Measurements from ENCODE around the gene LEPROT.
A peak's percentile ranks its signal among the peaks of the same experiment; 100 is the strongest.

LEPROT gene

GRCh38 chr1:65419681-65420589 lies 533 bp upstream of the LEPROT start:
- Histone ChIP-seq H3K4me3 (ENCODE audit: control insufficient read depth in 1 of 7, extremely low read depth in 1 of 7, insufficient read depth in 4 of 7, low read depth in 2 of 7, low read length in 6 of 7) (peak overlapping the region; percentile 48 to 93 (median 82)), H3K27me3 (replicated peaks in 2 of 5; ENCODE audit: control insufficient read depth in 4 of 5, insufficient read depth in 5 of 5, low read length in 4 of 5) (no peaks in the 10 kb centered on the region), H3K36me3 (ENCODE audit: control insufficient read depth in 4 of 4, insufficient read depth in 4 of 4, low read length in 3 of 4) (peaks cover under 1 to 4% (median 2%) of the 10 kb centered on the region in 4 experiments), H3K27ac (ENCODE audit: insufficient read depth in 1 of 2, low read depth in 1 of 2, low read length in 2 of 2, poor library complexity in 1 of 2, severe bottlenecking in 2 of 2) (peak overlapping the region; percentile 57 to 97), H3K9me3 (ENCODE audit: control extremely low read depth in 1 of 5, control insufficient read depth in 4 of 5, insufficient read depth in 2 of 5, low read depth in 1 of 5, low read length in 4 of 5) (no peaks in the 10 kb centered on the region), H3K4me1 (ENCODE audit: control extremely low read depth in 1 of 4, control insufficient read depth in 4 of 4, insufficient read depth in 4 of 4, low read length in 3 of 4) (peaks cover 9 to 44% (median 27%) of the 10 kb centered on the region in 4 experiments)
- POLR2A ChIA-PET: interaction anchor here (0.7 kb wide), 1 partner anchor 1025 kb away, joined by 3 read pairs; no protein-coding TSS in a partner anchor
- WGBS (ENCODE audit: insufficient coverage): under 1% methylated on average over 33 of the region's 52 CpGs
- CTCF ChIA-PET: interaction anchor here (0.6 to 2.3 kb wide), 9 partner anchors 8 to 268 kb away, joined by 3 to 10 read pairs (median 3); no protein-coding TSS in a partner anchor
- peak; percentile 97 to 99 (median 98) for DNase-seq

- POLR2A ChIA-PET: no interaction called here
- 0% methylated on average over 3 of the region's 13 CpGs for WGBS (ENCODE audit: insufficient coverage)
- peaks cover 9 to 55% (median 30%) of the 10 kb centered on the region in 4 experiments for H3K4me1 ChIP-seq (ENCODE audit: control extremely low read depth in 1 of 4, control insufficient read depth in 4 of 4, insufficient read depth in 4 of 4, low read length in 3 of 4)
- peak; percentile 66 to 87 (median 78) for DNase-seq
- H3K27me3 ChIP-seq (replicated peaks in 2 of 5; ENCODE audit: control insufficient read depth in 4 of 5, insufficient read depth in 5 of 5, low read length in 4 of 5): no peaks in the 10 kb centered on the region
- peak overlapping the region; percentile 97 for H3K27ac ChIP-seq (ENCODE audit: insufficient read depth in 1 of 2, low read depth in 1 of 2, low read length in 2 of 2, poor library complexity in 1 of 2, severe bottlenecking in 2 of 2)
- CTCF ChIA-PET: no interaction called here
- H3K36me3 ChIP-seq (ENCODE audit: control insufficient read depth in 4 of 4, insufficient read depth in 4 of 4, low read length in 3 of 4): peaks cover 6 to 19% (median 13%) of the 10 kb centered on the region in 4 experiments
- H3K4me3 ChIP-seq (ENCODE audit: control insufficient read depth in 1 of 7, extremely low read depth in 1 of 7, insufficient read depth in 4 of 7, low read depth in 2 of 7, low read length in 6 of 7): peak overlapping the region in 6 of 7 experiments; percentile 70 to 93 (median 92)
- no peaks in the 10 kb centered on the region for H3K9me3 ChIP-seq (ENCODE audit: control extremely low read depth in 1 of 5, control insufficient read depth in 4 of 5, insufficient read depth in 2 of 5, low read depth in 1 of 5, low read length in 4 of 5)
These were observed 1.0 kb downstream of the LEPROT start for GRCh38 chr1:65421351-65422025.

- Histone ChIP-seq H3K9me3 (ENCODE audit: control extremely low read depth in 1 of 5, control insufficient read depth in 4 of 5, insufficient read depth in 2 of 5, low read depth in 1 of 5, low read length in 4 of 5) (no peaks in the 10 kb centered on the region), H3K27ac (ENCODE audit: insufficient read depth in 1 of 2, low read depth in 1 of 2, low read length in 2 of 2, poor library complexity in 1 of 2, severe bottlenecking in 2 of 2) (peak overlapping the region; percentile 97), H3K4me1 (ENCODE audit: control extremely low read depth in 1 of 4, control insufficient read depth in 4 of 4, insufficient read depth in 4 of 4, low read length in 3 of 4) (peaks cover 9 to 55% (median 30%) of the 10 kb centered on the region in 4 experiments), H3K36me3 (ENCODE audit: control insufficient read depth in 4 of 4, insufficient read depth in 4 of 4, low read length in 3 of 4) (peaks cover 7 to 28% (median 16%) of the 10 kb centered on the region in 4 experiments), H3K4me3 (ENCODE audit: control insufficient read depth in 1 of 7, extremely low read depth in 1 of 7, insufficient read depth in 4 of 7, low read depth in 2 of 7, low read length in 6 of 7) (peak overlapping the region in 6 of 7 experiments; percentile 70 to 93 (median 92)), H3K27me3 (replicated peaks in 2 of 5; ENCODE audit: control insufficient read depth in 4 of 5, insufficient read depth in 5 of 5, low read length in 4 of 5) (no peaks in the 10 kb centered on the region)
- ChIA-PET POLR2A (interaction anchor here (0.8 kb wide), 1 partner anchor 8 kb away, joined by 3 read pairs; no protein-coding TSS in a partner anchor), CTCF (interaction anchor here (1.1 kb wide), 1 partner anchor 9 kb away, joined by 3 read pairs; no protein-coding TSS in a partner anchor)
- WGBS (ENCODE audit: insufficient coverage): 71% methylated on average over 7 of the region's 12 CpGs
- DNase-seq: peak in 1 of 3 donors; percentile 24
These were observed 2.1 kb downstream of the LEPROT start for GRCh38 chr1:65422241-65423203.

GRCh38 chr1:65423884-65424572 lies 3.6 kb downstream of the LEPROT start:
- Histone ChIP-seq H3K4me1 (ENCODE audit: control extremely low read depth in 1 of 4, control insufficient read depth in 4 of 4, insufficient read depth in 4 of 4, low read length in 3 of 4) (peaks cover 9 to 58% (median 33%) of the 10 kb centered on the region in 4 experiments), H3K4me3 (ENCODE audit: control insufficient read depth in 1 of 7, extremely low read depth in 1 of 7, insufficient read depth in 4 of 7, low read depth in 2 of 7, low read length in 6 of 7) (peak overlapping the region in 2 of 7 experiments; percentile 70 to 93), H3K36me3 (ENCODE audit: control insufficient read depth in 4 of 4, insufficient read depth in 4 of 4, low read length in 3 of 4) (peaks cover 11 to 40% (median 22%) of the 10 kb centered on the region in 4 experiments), H3K9me3 (ENCODE audit: control extremely low read depth in 1 of 5, control insufficient read depth in 4 of 5, insufficient read depth in 2 of 5, low read depth in 1 of 5, low read length in 4 of 5) (no peaks in the 10 kb centered on the region), H3K27ac (ENCODE audit: insufficient read depth in 1 of 2, low read depth in 1 of 2, low read length in 2 of 2, poor library complexity in 1 of 2, severe bottlenecking in 2 of 2) (peak overlapping the region in 1 of 2 experiments; percentile 97), H3K27me3 (replicated peaks in 2 of 5; ENCODE audit: control insufficient read depth in 4 of 5, insufficient read depth in 5 of 5, low read length in 4 of 5) (no peaks in the 10 kb centered on the region)
- no CpG with 5 or more reads among the region's 2 CpGs for WGBS (ENCODE audit: insufficient coverage)
- POLR2A ChIA-PET: no interaction called here
- peak in 2 of 3 donors; percentile 60 to 72 for DNase-seq
- CTCF ChIA-PET: interaction anchor here (1.6 kb wide), 1 partner anchor 208 kb away, joined by 4 read pairs; no protein-coding TSS in a partner anchor

- ChIA-PET POLR2A (no interaction called here), CTCF (interaction anchor here (1.6 kb wide), 1 partner anchor 209 kb away, joined by 4 read pairs; no protein-coding TSS in a partner anchor)
- H3K9me3 ChIP-seq (ENCODE audit: control extremely low read depth in 1 of 5, control insufficient read depth in 4 of 5, insufficient read depth in 2 of 5, low read depth in 1 of 5, low read length in 4 of 5): no peaks in the 10 kb centered on the region
- H3K27ac ChIP-seq (ENCODE audit: insufficient read depth in 1 of 2, low read depth in 1 of 2, low read length in 2 of 2, poor library complexity in 1 of 2, severe bottlenecking in 2 of 2): no peak overlapping the region
- H3K4me3 ChIP-seq (ENCODE audit: control insufficient read depth in 1 of 7, extremely low read depth in 1 of 7, insufficient read depth in 4 of 7, low read depth in 2 of 7, low read length in 6 of 7): peak overlapping the region in 1 of 7 experiments; percentile 93
- DNase-seq: no peak
- peaks cover 14 to 44% (median 23%) of the 10 kb centered on the region in 4 experiments for H3K36me3 ChIP-seq (ENCODE audit: control insufficient read depth in 4 of 4, insufficient read depth in 4 of 4, low read length in 3 of 4)
- peaks cover 9 to 58% (median 30%) of the 10 kb centered on the region in 4 experiments for H3K4me1 ChIP-seq (ENCODE audit: control extremely low read depth in 1 of 4, control insufficient read depth in 4 of 4, insufficient read depth in 4 of 4, low read length in 3 of 4)
- no CpG with 5 or more reads among the region's 1 CpG for WGBS (ENCODE audit: insufficient coverage)
- H3K27me3 ChIP-seq (replicated peaks in 2 of 5; ENCODE audit: control insufficient read depth in 4 of 5, insufficient read depth in 5 of 5, low read length in 4 of 5): no peaks in the 10 kb centered on the region
These were observed 4.1 kb downstream of the LEPROT start for GRCh38 chr1:65424573-65424889.

- POLR2A ChIA-PET: no interaction called here
- Histone ChIP-seq H3K4me1 (ENCODE audit: control extremely low read depth in 1 of 4, control insufficient read depth in 4 of 4, insufficient read depth in 4 of 4, low read length in 3 of 4) (peaks cover 9 to 59% (median 29%) of the 10 kb centered on the region in 4 experiments), H3K36me3 (ENCODE audit: control insufficient read depth in 4 of 4, insufficient read depth in 4 of 4, low read length in 3 of 4) (peaks cover 14 to 44% (median 25%) of the 10 kb centered on the region in 4 experiments), H3K4me3 (ENCODE audit: control insufficient read depth in 1 of 7, extremely low read depth in 1 of 7, insufficient read depth in 4 of 7, low read depth in 2 of 7, low read length in 6 of 7) (no peak overlapping the region), H3K27ac (ENCODE audit: insufficient read depth in 1 of 2, low read depth in 1 of 2, low read length in 2 of 2, poor library complexity in 1 of 2, severe bottlenecking in 2 of 2) (no peak overlapping the region), H3K9me3 (ENCODE audit: control extremely low read depth in 1 of 5, control insufficient read depth in 4 of 5, insufficient read depth in 2 of 5, low read depth in 1 of 5, low read length in 4 of 5) (no peaks in the 10 kb centered on the region), H3K27me3 (replicated peaks in 2 of 5; ENCODE audit: control insufficient read depth in 4 of 5, insufficient read depth in 5 of 5, low read length in 4 of 5) (no peaks in the 10 kb centered on the region)
- no peak for DNase-seq
- CTCF ChIA-PET: interaction anchor here (1.6 kb wide), 1 partner anchor 209 kb away, joined by 4 read pairs; no protein-coding TSS in a partner anchor
- 89% methylated on average over 1 of the region's 2 CpGs for WGBS (ENCODE audit: insufficient coverage)
These were observed 4.5 kb downstream of the LEPROT start for GRCh38 chr1:65425006-65425405.
